ENCODE measurements around the gene PLXND1.
"Not testable (repeated sequence)": the region's sequence is repeated elsewhere in the genome, so short reads cannot be mapped to it uniquely, and the experiment has no call there.

Gene PLXND1

GRCh38 chr3:129524081-129524480 is 82.4 kb downstream of the PLXND1 start:
- DNase-seq, result no peak

- DNase-seq, result no peak
These were observed 83.5 kb downstream of the PLXND1 start for GRCh38 chr3:129522953-129523352.

GRCh38 chr3:129521611-129522010 is 84.9 kb downstream of the PLXND1 start:
- no peak for DNase-seq

- DNase-seq, result no peak
These were observed 85.5 kb downstream of the PLXND1 start for GRCh38 chr3:129520960-129521359.

- DNase-seq, result no peak
These were observed 86.4 kb downstream of the PLXND1 start for GRCh38 chr3:129519896-129520715.

- DNase-seq, result no peak
These were observed 87.0 kb downstream of the PLXND1 start for GRCh38 chr3:129519449-129519848.

GRCh38 chr3:129518581-129518980 is 87.9 kb downstream of the PLXND1 start:
- DNase-seq, result no peak

GRCh38 chr3:129518038-129518561 is 88.4 kb downstream of the PLXND1 start:
- no peak for DNase-seq

- DNase-seq, result no peak
These were observed 89.0 kb downstream of the PLXND1 start for GRCh38 chr3:129517516-129517915.

GRCh38 chr3:129515821-129516432 is 90.5 kb downstream of the PLXND1 start:
- not testable (repeated sequence) for DNase-seq

GRCh38 chr3:129515108-129515820 is 91.2 kb downstream of the PLXND1 start:
- DNase-seq, result not testable (repeated sequence)

- no peak for DNase-seq
These were observed 91.9 kb downstream of the PLXND1 start for GRCh38 chr3:129514563-129514962.

GRCh38 chr3:129514110-129514509 is 92.4 kb downstream of the PLXND1 start:
- no peak for DNase-seq

- DNase-seq, result no peak
These were observed 92.8 kb downstream of the PLXND1 start for GRCh38 chr3:129513705-129514104.

GRCh38 chr3:129512595-129512994 is 93.9 kb downstream of the PLXND1 start:
- DNase-seq, result no peak

GRCh38 chr3:129507181-129507831 is 99.2 kb downstream of the PLXND1 start:
- DNase-seq, result peak; percentile 48

- no peak for DNase-seq
These were observed 100.2 kb downstream of the PLXND1 start for GRCh38 chr3:129506231-129506742.

- no peak for DNase-seq
These were observed 101.1 kb downstream of the PLXND1 start for GRCh38 chr3:129505341-129505740.

All from midbrain (tissue), 1 donor.